HepG2 (cell line): ENCODE measurements around the gene MYO5A. TPM values are rescaled to one million over a fixed set of nuclear protein-coding genes. Genes with fewer than 3 reads are reported as not detected.

Experiments
- ATAC-seq: fragments of 200-7000 bp; cut with Tn5 transposase; 3 replicates; pipeline ENCODE4 v1.9.1; 2020; ENCODE audit warnings: mild to moderate bottlenecking, moderate library complexity
- BruUV-seq: library from RNA; stranded (reverse); fragments of 400-500 nt; replicated peaks from 2 replicates; lab custom pipeline; 2021; lab: Mats Ljungman, UMichigan
- CTCF ChIA-PET: fragments of 300-600 bp; formaldehyde crosslinking; extraction: SDS; loops from one replicate; lab custom pipeline; 2021; ENCODE audit warnings: low total read pairs, inconsistent platforms, low intra/inter-chr PET ratio; lab: Yijun Ruan, JAX
- POLR2A ChIA-PET: fragments of 350-600 bp; sonication (Branson Sonifier 250); formaldehyde crosslinking; loops from one replicate; lab custom pipeline; 2020; ENCODE audit warnings: antibody characterized with exemption, inconsistent platforms; lab: Yijun Ruan, JAX
- DNase-seq: peaks from one replicate; pipeline ENCODE4 v3.0.0-alpha.2; 2015; ENCODE audit warnings: low spot score
- FAIRE-seq: peaks from 3 replicates; lab custom pipeline; 2011; peaks lifted over from hg19 to GRCh38; lab: Jason Lieb, UNC
- H2AFZ ChIP-seq: one replicate; pipeline ENCODE4 v1.6.1; 2011; ENCODE audit warnings: low read length, inconsistent platforms
- H3K27ac ChIP-seq: fragments of 300-600 bp; 3 replicates; pipeline ENCODE4 v1.8.0; 2011; ENCODE audit warnings: mixed run types, mild to moderate bottlenecking, mixed read lengths, low read length, inconsistent platforms; ENCODE audit not compliant: insufficient read depth; ENCODE audit errors: extremely low read length
- H3K27me3 ChIP-seq, 2 experiments: fragments of 200-600 bp in 1 of 2; 2 replicates in 1 of 2; 3 replicates in 1 of 2; pipeline versions ENCODE4 v1.6.0 to v1.8.0; 2011; ENCODE audit warnings: low read length in 2 of 2, mild to moderate bottlenecking in 2 of 2, moderate library complexity in 2 of 2, inconsistent platforms in 1 of 2; ENCODE audit not compliant: insufficient read depth in 2 of 2, control insufficient read depth in 1 of 2
- H3K36me3 ChIP-seq, 2 experiments: fragments of 200-600 bp in 1 of 2; replicated peaks in 1 of 2; 2 replicates in 1 of 2; 3 replicates in 1 of 2; pipeline versions ENCODE4 v1.5.1 to v1.8.0; 2011; ENCODE audit warnings: low read length in 2 of 2, inconsistent platforms in 1 of 2; ENCODE audit not compliant: insufficient read depth in 2 of 2, control insufficient read depth in 1 of 2
- H3K4me1 ChIP-seq: 2 replicates; pipeline ENCODE4 v1.5.1; 2012; ENCODE audit warnings: low read length, inconsistent platforms; ENCODE audit not compliant: insufficient read depth
- H3K4me2 ChIP-seq: 2 replicates; pipeline ENCODE4 v1.6.0; 2011; ENCODE audit warnings: low read depth, low read length, inconsistent platforms
- H3K4me3 ChIP-seq, 3 experiments: fragments of 200-600 bp in 1 of 3; sonication (generic), shearing (Covaris generic) in 1 of 3; replicated peaks in 1 of 3; 2 replicates each; pipeline ENCODE4 v1.5.1; 2011 to 2016; ENCODE audit warnings: low read length in 3 of 3, inconsistent platforms in 2 of 3, low read depth in 2 of 3, mild to moderate bottlenecking in 2 of 3, control low read depth in 1 of 3, mixed read lengths in 1 of 3; ENCODE audit not compliant: insufficient read depth in 1 of 3
- H3K79me2 ChIP-seq: one replicate; pipeline ENCODE4 v1.6.1; 2011; ENCODE audit warnings: low read length, inconsistent platforms; ENCODE audit not compliant: insufficient read depth
- H3K9ac ChIP-seq: 2 replicates; pipeline ENCODE4 v1.6.0; 2011; ENCODE audit warnings: mild to moderate bottlenecking, low read depth, low read length, inconsistent platforms; ENCODE audit not compliant: insufficient read depth
- H3K9me3 ChIP-seq: 2 replicates; pipeline ENCODE4 v1.5.1; 2012; ENCODE audit warnings: mild to moderate bottlenecking, low read length
- H4K20me1 ChIP-seq: 2 replicates; pipeline ENCODE4 v1.6.0; 2011; ENCODE audit warnings: inconsistent platforms, mild to moderate bottlenecking, low read length, moderate library complexity; ENCODE audit not compliant: insufficient read depth
- CENPT ChIP-seq: sonication (generic); formaldehyde crosslinking; IDR thresholded peaks from 2 replicates; pipeline ENCODE4 v1.8.0; 2022; ENCODE audit warnings: low read depth, mild to moderate bottlenecking, moderate library complexity, missing genetic modification reagents
- HNRNPK ChIP-seq: fragments of 200-400 bp; formaldehyde crosslinking; IDR thresholded peaks from 2 replicates; pipeline ENCODE4 v1.6.1; 2018; ENCODE audit warnings: low read length, low read depth, moderate library complexity, mild to moderate bottlenecking; ENCODE audit not compliant: poor library complexity, severe bottlenecking
- MAFK ChIP-seq, 2 experiments: IDR thresholded peaks in 1 of 2; conservative IDR thresholded peaks in 1 of 2; 2 replicates each; pipeline ENCODE4 v1.6.1; 2011; ENCODE audit warnings: improper control_type of control experiment in 2 of 2, low read length in 2 of 2
- REXO4 ChIP-seq: sonication (generic); formaldehyde crosslinking; IDR thresholded peaks from 2 replicates; pipeline ENCODE4 v1.8.0; 2022; ENCODE audit warnings: missing genetic modification reagents, mild to moderate bottlenecking, borderline replicate concordance
- SMC3 ChIP-seq: IDR thresholded peaks from 2 replicates; pipeline ENCODE4 v1.6.1; 2011; ENCODE audit warnings: low read length, improper control_type of control experiment
- STAG1 ChIP-seq: sonication (generic); formaldehyde crosslinking; IDR thresholded peaks from 2 replicates; pipeline ENCODE4 v1.4.0; 2020; ENCODE audit warnings: missing genetic modification reagents
- ZFY ChIP-seq: sonication (generic); formaldehyde crosslinking; IDR thresholded peaks from 2 replicates; pipeline ENCODE4 v1.4.0; 2020; ENCODE audit warnings: missing genetic modification reagents
- WGBS: methylation state at CpG from one replicate; pipeline ENCODE4 v1.1.6; 2017; ENCODE audit warnings: low lambda C conversion rate; 5-methylcytosine and 5-hydroxymethylcytosine counted together
- in situ Hi-C: cut with HindIII; loops from 2 replicates; pipeline ENCODE4 v1.10.0; 2017; ENCODE audit warnings: low pct_unique_long_range_greater_than_20kb; ENCODE audit not compliant: extremely low pct_ligation_motif_present
- intact Hi-C: fragments of 100-400 bp; cut with micrococcal nuclease; formaldehyde crosslinking; loops from one replicate; pipeline ENCODE4 v1.10.0; 2022; ENCODE audit not compliant: unreplicated experiment
- polyA plus RNA-seq, 8 experiments: library from polyadenylated mRNA; depleted of rRNA in 3 of 8; stranded (reverse) in 7 of 8; unstranded in 1 of 8; fragments of >200 nt; fragmentation: Illumina TruSeq in 4 of 8; extraction: Trizol in 4 of 8; gene quantifications; 2 replicates each; pipeline versions ENCODE4 v1.2.1 to v1.2.3, GENCODE V29; 2011 to 2016; ENCODE audit warnings: low read depth in 4 of 8, missing spikeins in 1 of 8, mixed read lengths in 1 of 8; ENCODE audit not compliant: insufficient read depth in 1 of 8
- total RNA-seq, 5 experiments: library from RNA; depleted of rRNA; stranded (reverse); fragments of >200 nt; fragmentation: Illumina TruSeq; extraction: Trizol; gene quantifications; 2 replicates each; pipeline ENCODE4 v1.2.3, GENCODE V29; 2016; ENCODE audit warnings: low read depth in 1 of 5
- TF ChIP-seq, protein P1 (sequence below): sonication (generic); formaldehyde crosslinking; IDR thresholded peaks from 2 replicates; pipeline ENCODE4 v1.5.0; 2020; ENCODE audit warnings: mild to moderate bottlenecking, missing genetic modification reagents, moderate library complexity

Gene MYO5A
- total and polyA plus RNA-seq, 2 of the 13 experiments (the other 11 are each of a cell fraction or from before 2014, with no cell fraction given), result 2.8 to 4.8 TPM

DNA sequence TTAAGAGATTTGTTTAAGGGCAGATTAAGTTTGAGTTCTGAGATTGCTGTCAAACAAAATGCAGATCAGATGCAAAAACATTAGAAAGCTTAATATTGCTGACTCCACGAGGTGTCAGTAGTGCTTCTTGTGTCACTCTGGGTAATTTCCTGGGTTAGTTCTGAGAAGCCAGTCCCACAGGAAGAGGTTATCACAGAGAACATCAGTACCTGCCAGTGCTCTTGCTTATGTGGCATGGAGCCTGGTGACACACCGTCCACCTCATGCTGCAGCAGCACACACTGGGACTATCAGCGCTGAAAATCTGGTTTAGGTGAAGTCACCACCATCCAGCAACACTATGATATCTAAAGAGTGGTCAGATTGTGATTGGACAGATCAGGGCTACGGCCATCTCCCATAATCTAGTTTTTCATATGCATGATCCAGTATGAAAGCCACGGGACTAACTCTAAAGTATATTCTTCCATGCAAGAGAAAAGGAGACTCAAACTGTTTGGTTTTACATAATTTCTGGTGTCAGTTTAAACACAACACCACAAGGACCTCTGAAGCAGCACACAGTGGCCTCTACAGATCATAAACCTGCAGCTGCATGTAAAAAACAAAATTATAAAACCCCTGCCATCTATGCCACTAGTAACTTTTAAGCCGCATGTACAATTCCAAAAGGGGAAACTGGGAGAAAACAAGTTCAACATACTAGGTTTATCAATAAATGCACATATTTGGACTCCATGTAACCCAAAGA lies 197.0 kb downstream of the MYO5A start:
- TF ChIP-seq MAFK (conservative IDR thresholded peaks at IDR 0.05 in 1 of 2, IDR thresholded peaks at IDR 0.05 in 1 of 2; ENCODE audit: low read length in 2 of 2) (peak in 1 of 2 experiments; percentile 35; a peak in 1 of 4 replicates), STAG1 (peak; percentile 73), CENPT (no peak), HNRNPK (no peak), ZFY (CRISPR knock-in tag) (no peak), REXO4 (CRISPR knock-in tag) (no peak), SMC3 (peak; percentile 42; the same call in 1 of the 2 replicates)
- TF ChIP-seq, protein P1, sequence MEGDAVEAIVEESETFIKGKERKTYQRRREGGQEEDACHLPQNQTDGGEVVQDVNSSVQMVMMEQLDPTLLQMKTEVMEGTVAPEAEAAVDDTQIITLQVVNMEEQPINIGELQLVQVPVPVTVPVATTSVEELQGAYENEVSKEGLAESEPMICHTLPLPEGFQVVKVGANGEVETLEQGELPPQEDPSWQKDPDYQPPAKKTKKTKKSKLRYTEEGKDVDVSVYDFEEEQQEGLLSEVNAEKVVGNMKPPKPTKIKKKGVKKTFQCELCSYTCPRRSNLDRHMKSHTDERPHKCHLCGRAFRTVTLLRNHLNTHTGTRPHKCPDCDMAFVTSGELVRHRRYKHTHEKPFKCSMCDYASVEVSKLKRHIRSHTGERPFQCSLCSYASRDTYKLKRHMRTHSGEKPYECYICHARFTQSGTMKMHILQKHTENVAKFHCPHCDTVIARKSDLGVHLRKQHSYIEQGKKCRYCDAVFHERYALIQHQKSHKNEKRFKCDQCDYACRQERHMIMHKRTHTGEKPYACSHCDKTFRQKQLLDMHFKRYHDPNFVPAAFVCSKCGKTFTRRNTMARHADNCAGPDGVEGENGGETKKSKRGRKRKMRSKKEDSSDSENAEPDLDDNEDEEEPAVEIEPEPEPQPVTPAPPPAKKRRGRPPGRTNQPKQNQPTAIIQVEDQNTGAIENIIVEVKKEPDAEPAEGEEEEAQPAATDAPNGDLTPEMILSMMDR (CRISPR knock-in tag), result peak; percentile 66
- ChIA-PET CTCF (no interaction called here), POLR2A (no interaction called here)
- H3K27me3 ChIP-seq, result no peaks in the 10 kb centered on the region
- no peaks in the 10 kb centered on the region for H3K79me2 ChIP-seq
- FAIRE-seq (no peak), ATAC-seq (peak; percentile 73), DNase-seq (peak; percentile 30)
- no peak overlapping the region for H3K4me2 ChIP-seq
- intact Hi-C loops, result loop anchor here (1.0 to 2.0 kb wide), 2 partner anchors 75 to 404 kb away; no protein-coding TSS in a partner anchor
- no peak overlapping the region for H3K4me3 ChIP-seq
- BruUV-seq, result no TSS peak
- no peaks in the 10 kb centered on the region; a peak in 2 of 5 replicates for H3K36me3 ChIP-seq
- H3K4me1 ChIP-seq, result peaks cover 19% of the 10 kb centered on the region
- no peak overlapping the region for H2AFZ ChIP-seq
- H3K27ac ChIP-seq, result no peak overlapping the region
- in situ Hi-C loops, result loop anchor here (5.0 kb wide), 1 partner anchor 69 kb away; no protein-coding TSS in a partner anchor
- no peaks in the 10 kb centered on the region for H3K9me3 ChIP-seq
- H3K9ac ChIP-seq, result no peak overlapping the region
- no peaks in the 10 kb centered on the region for H4K20me1 ChIP-seq
- WGBS, result 76% methylated on average over 5 of the region's 6 CpGs
